ENCODE measurements around the gene YPEL2.

YPEL2 gene

GRCh38 chr17:59368218-59368857 lies 36.9 kb downstream of the YPEL2 start:
- Histone ChIP-seq H2BK12ac (ENCODE audit: low read length) (no peak overlapping the region), H2AFZ (ENCODE audit: insufficient read depth, low read length, poor library complexity) (no peak overlapping the region), H3K23ac (ENCODE audit: low read length) (no peak overlapping the region), H2BK120ac (ENCODE audit: insufficient read depth, low read length, poor library complexity) (peak overlapping the region; percentile 12), H4K8ac (ENCODE audit: low read depth, low read length) (no peak overlapping the region), H2AK5ac (ENCODE audit: low read length) (no peak overlapping the region), H3K79me1 (ENCODE audit: low read length) (peaks cover 29% of the 10 kb centered on the region), H3K4me2 (ENCODE audit: low read length) (no peak overlapping the region), H3K79me2 (ENCODE audit: control insufficient read depth, insufficient read depth, low read length, poor library complexity) (peaks cover 11% of the 10 kb centered on the region), H3K27me3 (ENCODE audit: insufficient read depth, low read length) (no peaks in the 10 kb centered on the region), H3K4me1 (ENCODE audit: control insufficient read depth in 1 of 2, insufficient read depth in 2 of 2, low read length in 2 of 2) (peaks cover 57 to 66% of the 10 kb centered on the region in 2 experiments), H3K4me3 (ENCODE audit: low read depth, low read length) (no peak overlapping the region), H4K12ac (ENCODE audit: low read depth, low read length) (no peak overlapping the region), H2BK5ac (ENCODE audit: low read depth, low read length, poor library complexity) (peak overlapping the region; percentile 38), H3K9me3 (ENCODE audit: insufficient read depth, low read depth, low read length) (no peaks in the 10 kb centered on the region), H4K91ac (ENCODE audit: low read depth, low read length) (peak overlapping the region; percentile 62), H3K36me3 (ENCODE audit: control insufficient read depth in 1 of 2, insufficient read depth in 2 of 2, low read length in 2 of 2) (peaks cover 0 to 2% of the 10 kb centered on the region in 2 experiments), H3K4ac (ENCODE audit: low read depth, low read length) (peak overlapping the region; percentile 67), H3K18ac (ENCODE audit: low read length) (no peak overlapping the region), H3K27ac (ENCODE audit: low read depth, low read length) (peak overlapping the region; percentile 84), H3K9ac (ENCODE audit: low read length) (no peak overlapping the region), H3K14ac (ENCODE audit: low read length) (no peak overlapping the region)
- WGBS (ENCODE audit: extremely low coverage, insufficient coverage, insufficient read length), result no CpG with 5 or more reads among the region's 7 CpGs
- peak; percentile 52 to 76 for DNase-seq

- Histone ChIP-seq H2AFZ (ENCODE audit: insufficient read depth, low read length, poor library complexity) (no peak overlapping the region), H2BK5ac (ENCODE audit: low read depth, low read length, poor library complexity) (no peak overlapping the region), H3K9me3 (ENCODE audit: insufficient read depth, low read depth, low read length) (no peaks in the 10 kb centered on the region), H4K12ac (ENCODE audit: low read depth, low read length) (no peak overlapping the region), H4K91ac (ENCODE audit: low read depth, low read length) (peak overlapping the region; percentile 55), H3K9ac (ENCODE audit: low read length) (no peak overlapping the region), H3K27ac (ENCODE audit: low read depth, low read length) (no peak overlapping the region), H3K79me2 (ENCODE audit: control insufficient read depth, insufficient read depth, low read length, poor library complexity) (peaks cover 11% of the 10 kb centered on the region), H3K23ac (ENCODE audit: low read length) (no peak overlapping the region), H3K36me3 (ENCODE audit: control insufficient read depth in 1 of 2, insufficient read depth in 2 of 2, low read length in 2 of 2) (no peaks in the 10 kb centered on the region), H3K4ac (ENCODE audit: low read depth, low read length) (peak overlapping the region; percentile 37), H3K14ac (ENCODE audit: low read length) (no peak overlapping the region), H3K4me2 (ENCODE audit: low read length) (no peak overlapping the region), H3K4me1 (ENCODE audit: control insufficient read depth in 1 of 2, insufficient read depth in 2 of 2, low read length in 2 of 2) (peaks cover 57 to 64% of the 10 kb centered on the region in 2 experiments), H3K79me1 (ENCODE audit: low read length) (peaks cover 29% of the 10 kb centered on the region), H2AK5ac (ENCODE audit: low read length) (peak overlapping the region; percentile 39), H2BK120ac (ENCODE audit: insufficient read depth, low read length, poor library complexity) (peak overlapping the region; percentile 47), H3K4me3 (ENCODE audit: low read depth, low read length) (no peak overlapping the region), H4K8ac (ENCODE audit: low read depth, low read length) (no peak overlapping the region), H3K18ac (ENCODE audit: low read length) (peak overlapping the region; percentile 41), H2BK12ac (ENCODE audit: low read length) (peak overlapping the region; percentile 59), H3K27me3 (ENCODE audit: insufficient read depth, low read length) (no peaks in the 10 kb centered on the region)
- DNase-seq, result no peak
- no CpG with 5 or more reads among the region's 9 CpGs for WGBS (ENCODE audit: extremely low coverage, insufficient coverage, insufficient read length)
Measured at GRCh38 chr17:59369031-59369975, 37.8 kb downstream of the YPEL2 start.

GRCh38 chr17:59370593-59371299 lies 39.3 kb downstream of the YPEL2 start:
- H2BK5ac ChIP-seq (ENCODE audit: low read depth, low read length, poor library complexity), result peak overlapping the region; percentile 85
- peaks cover 25% of the 10 kb centered on the region for H3K79me1 ChIP-seq (ENCODE audit: low read length)
- H3K36me3 ChIP-seq (ENCODE audit: control insufficient read depth in 1 of 2, insufficient read depth in 2 of 2, low read length in 2 of 2), result no peaks in the 10 kb centered on the region
- H3K4ac ChIP-seq (ENCODE audit: low read depth, low read length), result peak overlapping the region; percentile 43
- H3K27me3 ChIP-seq (ENCODE audit: insufficient read depth, low read length), result no peaks in the 10 kb centered on the region
- H4K91ac ChIP-seq (ENCODE audit: low read depth, low read length), result peak overlapping the region; percentile 49
- H3K27ac ChIP-seq (ENCODE audit: low read depth, low read length), result peak overlapping the region; percentile 85
- H2BK12ac ChIP-seq (ENCODE audit: low read length), result peak overlapping the region; percentile 81
- no peak for DNase-seq
- H3K23ac ChIP-seq (ENCODE audit: low read length), result no peak overlapping the region
- H2AK5ac ChIP-seq (ENCODE audit: low read length), result peak overlapping the region; percentile 76
- no peak overlapping the region for H3K9ac ChIP-seq (ENCODE audit: low read length)
- peaks cover 8% of the 10 kb centered on the region for H3K79me2 ChIP-seq (ENCODE audit: control insufficient read depth, insufficient read depth, low read length, poor library complexity)
- H2BK120ac ChIP-seq (ENCODE audit: insufficient read depth, low read length, poor library complexity), result peak overlapping the region; percentile 27
- H3K9me3 ChIP-seq (ENCODE audit: insufficient read depth, low read depth, low read length), result no peaks in the 10 kb centered on the region
- H4K12ac ChIP-seq (ENCODE audit: low read depth, low read length), result no peak overlapping the region
- H3K14ac ChIP-seq (ENCODE audit: low read length), result peak overlapping the region; percentile 41
- peak overlapping the region; percentile 18 for H4K8ac ChIP-seq (ENCODE audit: low read depth, low read length)
- peak overlapping the region; percentile 76 for H3K18ac ChIP-seq (ENCODE audit: low read length)
- H3K4me3 ChIP-seq (ENCODE audit: low read depth, low read length), result no peak overlapping the region
- H3K4me2 ChIP-seq (ENCODE audit: low read length), result peak overlapping the region; percentile 14
- WGBS (ENCODE audit: extremely low coverage, insufficient coverage, insufficient read length), result no CpG with 5 or more reads among the region's 10 CpGs
- peak overlapping the region; percentile 6 for H2AFZ ChIP-seq (ENCODE audit: insufficient read depth, low read length, poor library complexity)
- H3K4me1 ChIP-seq (ENCODE audit: control insufficient read depth in 1 of 2, insufficient read depth in 2 of 2, low read length in 2 of 2), result peaks cover 48 to 57% of the 10 kb centered on the region in 2 experiments

GRCh38 chr17:59371416-59372100 lies 40.1 kb downstream of the YPEL2 start:
- Histone ChIP-seq H3K4me1 (ENCODE audit: control insufficient read depth in 1 of 2, insufficient read depth in 2 of 2, low read length in 2 of 2) (peaks cover 41 to 50% of the 10 kb centered on the region in 2 experiments), H3K9me3 (ENCODE audit: insufficient read depth, low read depth, low read length) (no peaks in the 10 kb centered on the region), H3K79me2 (ENCODE audit: control insufficient read depth, insufficient read depth, low read length, poor library complexity) (peaks cover 8% of the 10 kb centered on the region), H4K91ac (ENCODE audit: low read depth, low read length) (peak overlapping the region; percentile 49), H3K4ac (ENCODE audit: low read depth, low read length) (peak overlapping the region; percentile 25), H3K18ac (ENCODE audit: low read length) (peak overlapping the region; percentile 58), H3K79me1 (ENCODE audit: low read length) (peaks cover 22% of the 10 kb centered on the region), H2BK120ac (ENCODE audit: insufficient read depth, low read length, poor library complexity) (peak overlapping the region; percentile 27), H2AFZ (ENCODE audit: insufficient read depth, low read length, poor library complexity) (no peak overlapping the region), H4K12ac (ENCODE audit: low read depth, low read length) (no peak overlapping the region), H3K4me3 (ENCODE audit: low read depth, low read length) (no peak overlapping the region), H2BK12ac (ENCODE audit: low read length) (peak overlapping the region; percentile 81), H3K36me3 (ENCODE audit: control insufficient read depth in 1 of 2, insufficient read depth in 2 of 2, low read length in 2 of 2) (no peaks in the 10 kb centered on the region), H3K27me3 (ENCODE audit: insufficient read depth, low read length) (no peaks in the 10 kb centered on the region), H3K14ac (ENCODE audit: low read length) (peak overlapping the region; percentile 41), H3K9ac (ENCODE audit: low read length) (no peak overlapping the region), H3K4me2 (ENCODE audit: low read length) (peak overlapping the region; percentile 14), H3K27ac (ENCODE audit: low read depth, low read length) (peak overlapping the region; percentile 85), H4K8ac (ENCODE audit: low read depth, low read length) (peak overlapping the region; percentile 18), H2AK5ac (ENCODE audit: low read length) (no peak overlapping the region), H2BK5ac (ENCODE audit: low read depth, low read length, poor library complexity) (peak overlapping the region; percentile 85), H3K23ac (ENCODE audit: low read length) (no peak overlapping the region)
- no peak for DNase-seq
- WGBS (ENCODE audit: extremely low coverage, insufficient coverage, insufficient read length), result no CpG with 5 or more reads among the region's 5 CpGs
